GM12878 (cell line): Measurements from ENCODE around the gene CHEK1. TPM values are rescaled to one million over a fixed set of nuclear protein-coding genes. Genes with fewer than 3 reads are reported as not detected.

Source experiments
- ASH2L ChIP-seq: fragments of 300-600, 200-600 bp; sonication (generic); IDR thresholded peaks from 2 replicates; pipeline ENCODE4 v1.6.1; 2017; ENCODE audit warnings: low read depth, mild to moderate bottlenecking, borderline replicate concordance
- CHD4 ChIP-seq: fragments of 200-600 bp; sonication (generic); IDR thresholded peaks from 2 replicates; pipeline ENCODE4 v1.6.1; 2016; ENCODE audit warnings: mild to moderate bottlenecking
- DPF2 ChIP-seq: fragments of 450-650 bp; IDR thresholded peaks from 2 replicates; pipeline ENCODE4 v1.6.1; 2017; ENCODE audit warnings: mild to moderate bottlenecking
- ESRRA ChIP-seq: IDR thresholded peaks from 2 replicates; pipeline ENCODE4 v1.6.1; 2012; ENCODE audit warnings: mild to moderate bottlenecking, low read length, improper control_type of control experiment
- FOS ChIP-seq: IDR thresholded peaks from 3 replicates; pipeline ENCODE4 v1.6.1; 2011; ENCODE audit warnings: borderline replicate concordance; ENCODE audit not compliant: insufficient read length; ENCODE audit errors: extremely low read depth
- FOXM1 ChIP-seq: IDR thresholded peaks from 2 replicates; pipeline ENCODE4 v1.6.1; 2012; ENCODE audit warnings: low read depth, mild to moderate bottlenecking, inconsistent platforms, low read length, moderate library complexity
- HDAC2 ChIP-seq: fragments of 200-600 bp; sonication (generic); IDR thresholded peaks from 2 replicates; pipeline ENCODE4 v1.6.1; 2017
- JUND ChIP-seq: IDR thresholded peaks from 2 replicates; pipeline ENCODE4 v1.6.1; 2012; ENCODE audit warnings: low read depth, mild to moderate bottlenecking, low read length, improper control_type of control experiment, moderate library complexity
- KLF5 ChIP-seq: fragments of 450-650 bp; IDR thresholded peaks from 2 replicates; pipeline ENCODE4 v1.6.1; 2014; ENCODE audit warnings: mild to moderate bottlenecking; ENCODE audit not compliant: partially characterized antibody
- MYC ChIP-seq: IDR thresholded peaks from 2 replicates; pipeline ENCODE4 v1.6.1; 2011; ENCODE audit warnings: mild to moderate bottlenecking, low read length, moderate library complexity, inconsistent platforms; ENCODE audit not compliant: insufficient read depth, insufficient replicate concordance, insufficient read length, severe bottlenecking
- NFIC ChIP-seq: IDR thresholded peaks from 2 replicates; pipeline ENCODE4 v1.6.1; 2012; ENCODE audit warnings: low read depth, mild to moderate bottlenecking, inconsistent platforms, low read length, moderate library complexity
- POLR2AphosphoS5 ChIP-seq: IDR thresholded peaks from 2 replicates; pipeline ENCODE4 v1.6.1; 2011; ENCODE audit warnings: mild to moderate bottlenecking, low read length, inconsistent platforms
- POU2F2 ChIP-seq: IDR thresholded peaks from 3 replicates; pipeline ENCODE4 v1.6.1; 2011; ENCODE audit warnings: low read depth, mild to moderate bottlenecking, low read length, borderline replicate concordance
- RUNX3 ChIP-seq: IDR thresholded peaks from 2 replicates; pipeline ENCODE4 v1.6.1; 2012; ENCODE audit warnings: low read length, inconsistent platforms
- ZNF207 ChIP-seq: fragments of 450-650 bp; IDR thresholded peaks from 2 replicates; pipeline ENCODE4 v1.6.1; 2014; ENCODE audit warnings: antibody characterized with exemption, mild to moderate bottlenecking, borderline replicate concordance
- ZNF384 ChIP-seq: IDR thresholded peaks from 2 replicates; pipeline ENCODE4 v1.6.1; 2012; ENCODE audit warnings: low read depth, mild to moderate bottlenecking, low read length, improper control_type of control experiment, borderline replicate concordance
- ZNF622 ChIP-seq: fragments of 450-650 bp; IDR thresholded peaks from 2 replicates; pipeline ENCODE4 v1.6.1; 2017; ENCODE audit warnings: mild to moderate bottlenecking, inconsistent platforms
- polyA plus RNA-seq, 11 experiments: library from polyadenylated mRNA; depleted of rRNA in 4 of 11; unstranded in 6 of 11; stranded (reverse) in 5 of 11; fragments of >200 nt; fragmentation: Nextera tagmentation in 4 of 11; fragmentation: Illumina TruSeq in 1 of 11; extraction: Ambion mirVana in 4 of 11; extraction: Trizol in 1 of 11; gene quantifications; 1 replicate in 1 of 11; 2 replicates in 10 of 11; pipeline versions ENCODE4 v1.2.1 to v1.2.3, GENCODE V29; 2011 to 2016; ENCODE audit warnings: inconsistent platforms in 2 of 11, missing spikeins in 2 of 11, low read depth in 1 of 11
- total RNA-seq, 4 experiments: library from RNA; depleted of rRNA in 3 of 4; stranded (reverse); fragments of >200 nt in 3 of 4; fragmentation: Illumina TruSeq in 1 of 4; extraction: Trizol in 1 of 4; gene quantifications; 2 replicates each; pipeline versions ENCODE4 v1.2.1 to v1.2.3, GENCODE V29; 2013 to 2021
- TF ChIP-seq, protein P1 (sequence below): IDR thresholded peaks from 2 replicates; pipeline ENCODE4 v1.6.1; 2012; ENCODE audit warnings: low read depth, low read length, improper control_type of control experiment
- TF ChIP-seq, protein P2 (sequence below): IDR thresholded peaks from 2 replicates; pipeline ENCODE4 v1.6.1; 2011; ENCODE audit warnings: borderline replicate concordance, low read depth, mild to moderate bottlenecking, moderate library complexity, low read length; ENCODE audit not compliant: insufficient read depth, poor library complexity, severe bottlenecking
- TF ChIP-seq, protein P3 (sequence below): fragments of 450-650 bp; IDR thresholded peaks from 2 replicates; pipeline ENCODE4 v1.6.1; 2016; ENCODE audit warnings: mild to moderate bottlenecking

Gene CHEK1
- total and polyA plus RNA-seq, 10 of the 15 experiments (the other 5 are each of a cell fraction or from before 2014, with no cell fraction given): 42.1 to 72.9 (median 65.6) TPM

DNA sequence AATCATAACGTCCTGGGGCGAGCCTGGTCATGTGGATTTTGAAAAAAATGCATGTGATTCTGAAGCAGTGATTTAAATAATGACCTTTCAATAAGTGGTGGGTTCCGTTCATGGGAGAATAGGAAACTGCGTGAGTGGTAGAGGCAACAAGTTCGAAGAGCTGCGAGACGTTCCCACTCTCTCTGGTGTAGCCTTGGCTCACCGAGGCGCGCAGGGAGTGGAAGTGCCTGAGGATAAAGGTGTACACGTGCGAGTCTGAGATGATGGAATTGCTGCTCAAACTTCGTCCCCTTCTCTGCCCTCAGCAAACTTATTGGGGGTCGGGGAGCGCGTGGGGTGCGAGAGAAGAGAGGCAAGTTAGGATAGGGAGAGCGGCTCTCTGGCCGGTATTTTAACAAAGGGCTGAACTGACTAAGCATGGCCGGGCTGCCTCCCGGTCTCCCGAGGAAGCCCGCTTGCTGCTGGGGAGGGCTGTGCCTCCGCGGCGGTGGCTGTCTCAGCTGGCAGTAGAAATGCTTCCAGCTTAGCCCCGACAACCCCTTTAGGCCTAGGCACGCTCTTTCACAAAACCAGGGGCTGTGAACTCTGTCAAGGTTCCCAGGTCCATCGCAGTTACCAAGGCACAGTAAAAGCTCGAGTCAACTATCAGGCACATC is 33.2 kb upstream of the CHEK1 start (continued):
- TF ChIP-seq ZNF207 (0 out of 2 replicates have a peak, but pooled peaks have one; percentile 57), JUND (no peak), POLR2AphosphoS5 (peak; percentile 72; the same call in 1 of the 2 replicates), KLF5 (no peak), NFIC (no peak; the same call in 1 of the 2 replicates), MYC (peak; percentile 29), ESRRA (no peak), RUNX3 (peak; percentile 28; the same call in 1 of the 2 replicates), HDAC2 (no peak), POU2F2 (0 out of 3 replicates have a peak, but pooled peaks have one; percentile 26), DPF2 (no peak), ASH2L (no peak), ZNF622 (no peak), FOXM1 (no peak), CHD4 (no peak), ZNF384 (0 out of 2 replicates have a peak, but pooled peaks have one; percentile 1), FOS (no peak)
- TF ChIP-seq, protein P1, sequence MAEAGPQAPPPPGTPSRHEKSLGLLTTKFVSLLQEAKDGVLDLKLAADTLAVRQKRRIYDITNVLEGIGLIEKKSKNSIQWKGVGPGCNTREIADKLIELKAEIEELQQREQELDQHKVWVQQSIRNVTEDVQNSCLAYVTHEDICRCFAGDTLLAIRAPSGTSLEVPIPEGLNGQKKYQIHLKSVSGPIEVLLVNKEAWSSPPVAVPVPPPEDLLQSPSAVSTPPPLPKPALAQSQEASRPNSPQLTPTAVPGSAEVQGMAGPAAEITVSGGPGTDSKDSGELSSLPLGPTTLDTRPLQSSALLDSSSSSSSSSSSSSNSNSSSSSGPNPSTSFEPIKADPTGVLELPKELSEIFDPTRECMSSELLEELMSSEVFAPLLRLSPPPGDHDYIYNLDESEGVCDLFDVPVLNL: no peak
- TF ChIP-seq, protein P2, sequence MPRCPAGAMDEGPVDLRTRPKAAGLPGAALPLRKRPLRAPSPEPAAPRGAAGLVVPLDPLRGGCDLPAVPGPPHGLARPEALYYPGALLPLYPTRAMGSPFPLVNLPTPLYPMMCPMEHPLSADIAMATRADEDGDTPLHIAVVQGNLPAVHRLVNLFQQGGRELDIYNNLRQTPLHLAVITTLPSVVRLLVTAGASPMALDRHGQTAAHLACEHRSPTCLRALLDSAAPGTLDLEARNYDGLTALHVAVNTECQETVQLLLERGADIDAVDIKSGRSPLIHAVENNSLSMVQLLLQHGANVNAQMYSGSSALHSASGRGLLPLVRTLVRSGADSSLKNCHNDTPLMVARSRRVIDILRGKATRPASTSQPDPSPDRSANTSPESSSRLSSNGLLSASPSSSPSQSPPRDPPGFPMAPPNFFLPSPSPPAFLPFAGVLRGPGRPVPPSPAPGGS: no peak
- TF ChIP-seq, protein P3, sequence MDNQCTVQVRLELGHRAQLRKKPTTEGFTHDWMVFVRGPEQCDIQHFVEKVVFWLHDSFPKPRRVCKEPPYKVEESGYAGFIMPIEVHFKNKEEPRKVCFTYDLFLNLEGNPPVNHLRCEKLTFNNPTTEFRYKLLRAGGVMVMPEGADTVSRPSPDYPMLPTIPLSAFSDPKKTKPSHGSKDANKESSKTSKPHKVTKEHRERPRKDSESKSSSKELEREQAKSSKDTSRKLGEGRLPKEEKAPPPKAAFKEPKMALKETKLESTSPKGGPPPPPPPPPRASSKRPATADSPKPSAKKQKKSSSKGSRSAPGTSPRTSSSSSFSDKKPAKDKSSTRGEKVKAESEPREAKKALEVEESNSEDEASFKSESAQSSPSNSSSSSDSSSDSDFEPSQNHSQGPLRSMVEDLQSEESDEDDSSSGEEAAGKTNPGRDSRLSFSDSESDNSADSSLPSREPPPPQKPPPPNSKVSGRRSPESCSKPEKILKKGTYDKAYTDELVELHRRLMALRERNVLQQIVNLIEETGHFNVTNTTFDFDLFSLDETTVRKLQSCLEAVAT: no peak
